ENCODE data around the gene MYBL2.

DNA sequence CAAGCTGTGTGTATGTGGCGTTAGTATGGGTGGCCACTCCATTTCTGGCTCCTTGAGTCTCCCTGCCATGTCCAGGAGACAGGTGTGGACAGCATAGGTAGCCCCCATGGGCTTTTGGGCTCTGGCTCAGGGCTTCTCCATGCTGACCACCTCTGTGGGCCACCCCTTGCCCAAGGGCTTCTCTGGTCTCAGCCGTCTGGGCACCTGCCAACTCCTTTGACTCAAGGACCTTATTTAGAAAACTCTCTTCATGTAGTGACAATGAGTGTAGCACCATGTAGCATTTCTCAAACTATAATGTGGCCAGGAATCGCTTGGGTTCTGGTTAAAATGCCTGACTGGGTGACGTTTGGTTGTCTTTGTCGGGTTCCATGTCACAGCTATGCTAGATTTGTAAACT is 65.0 kb downstream of the MYBL2 start:
- TF ChIP-seq, protein P1, sequence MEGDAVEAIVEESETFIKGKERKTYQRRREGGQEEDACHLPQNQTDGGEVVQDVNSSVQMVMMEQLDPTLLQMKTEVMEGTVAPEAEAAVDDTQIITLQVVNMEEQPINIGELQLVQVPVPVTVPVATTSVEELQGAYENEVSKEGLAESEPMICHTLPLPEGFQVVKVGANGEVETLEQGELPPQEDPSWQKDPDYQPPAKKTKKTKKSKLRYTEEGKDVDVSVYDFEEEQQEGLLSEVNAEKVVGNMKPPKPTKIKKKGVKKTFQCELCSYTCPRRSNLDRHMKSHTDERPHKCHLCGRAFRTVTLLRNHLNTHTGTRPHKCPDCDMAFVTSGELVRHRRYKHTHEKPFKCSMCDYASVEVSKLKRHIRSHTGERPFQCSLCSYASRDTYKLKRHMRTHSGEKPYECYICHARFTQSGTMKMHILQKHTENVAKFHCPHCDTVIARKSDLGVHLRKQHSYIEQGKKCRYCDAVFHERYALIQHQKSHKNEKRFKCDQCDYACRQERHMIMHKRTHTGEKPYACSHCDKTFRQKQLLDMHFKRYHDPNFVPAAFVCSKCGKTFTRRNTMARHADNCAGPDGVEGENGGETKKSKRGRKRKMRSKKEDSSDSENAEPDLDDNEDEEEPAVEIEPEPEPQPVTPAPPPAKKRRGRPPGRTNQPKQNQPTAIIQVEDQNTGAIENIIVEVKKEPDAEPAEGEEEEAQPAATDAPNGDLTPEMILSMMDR (conservative IDR thresholded peaks at IDR 0.05 in 1 of 2, IDR thresholded peaks at IDR 0.05 in 1 of 2; ENCODE audit: extremely low read depth in 1 of 2, insufficient read depth in 1 of 2, low read depth in 1 of 2, low read length in 2 of 2) = no peak
- no peak for TF ChIP-seq EZH2 (IDR thresholded peaks at IDR 0.05; ENCODE audit: borderline replicate concordance, low read length)

Measured in mammary epithelial cell (primary cell).